SK-N-MC (cell line): ENCODE results near the gene INPP5D.

Source experiments
- EZH2 ChIP-seq: fragments of 200-600 bp; sonication (generic); IDR thresholded peaks from one replicate; pipeline ENCODE4 v1.6.1; 2017; ENCODE audit warnings: antibody characterized with exemption
- FOXP2 ChIP-seq: optimal IDR thresholded peaks from 2 replicates; pipeline ENCODE3; 2011; ENCODE audit warnings: mild to moderate bottlenecking, moderate library complexity; ENCODE audit not compliant: insufficient read depth; ENCODE audit errors: extremely low read length, control extremely low read depth
- POLR2AphosphoS5 ChIP-seq: IDR thresholded peaks from 2 replicates; pipeline ENCODE4 v1.6.1; 2012; ENCODE audit warnings: mild to moderate bottlenecking, low read depth, low read length, borderline replicate concordance

GRCh38 chr2:233204286-233204936 lies 144.3 kb downstream of the INPP5D start:
- no peak for TF ChIP-seq EZH2
- no peak for TF ChIP-seq POLR2AphosphoS5
- no peak for TF ChIP-seq FOXP2
